Suprapubic skin (tissue), 4 donors: ENCODE data around the gene SCAMP1. TPM values are rescaled to one million over a fixed set of nuclear protein-coding genes. Genes with fewer than 3 reads are reported as not detected.

Experiments used
- DNase-seq, 2 donors: peaks; one replicate each; pipeline ENCODE4 v3.0.0-alpha.2; 2019; ENCODE audit warnings: low spot score in 2 of 2
- H3K27ac ChIP-seq: fragments of 200-600 bp; sonication (generic); one replicate; pipeline ENCODE4 v1.5.1; 2019
- H3K27me3 ChIP-seq: fragments of 200-600 bp; sonication (generic); one replicate; pipeline ENCODE4 v1.5.1; 2019
- H3K36me3 ChIP-seq: fragments of 200-600 bp; sonication (generic); one replicate; pipeline ENCODE4 v1.5.1; 2019
- H3K4me1 ChIP-seq: fragments of 200-600 bp; sonication (generic); one replicate; pipeline ENCODE4 v1.5.1; 2019
- H3K4me3 ChIP-seq: fragments of 200-600 bp; sonication (generic); one replicate; pipeline ENCODE4 v1.5.1; 2019; ENCODE audit warnings: mild to moderate bottlenecking
- H3K9me3 ChIP-seq: fragments of 200-600 bp; sonication (generic); one replicate; pipeline ENCODE4 v1.5.1; 2019
- EP300 ChIP-seq: sonication (generic); formaldehyde crosslinking; IDR thresholded peaks from one replicate; pipeline ENCODE4 v1.6.1; 2017; ENCODE audit warnings: antibody characterized with exemption
- POLR2A ChIP-seq, 2 donors: fragments of 450-650 bp; IDR thresholded peaks; one replicate each; pipeline ENCODE4 v1.6.1; 2017; ENCODE audit warnings: antibody characterized with exemption in 2 of 2, mild to moderate bottlenecking in 2 of 2, moderate library complexity in 2 of 2
- POLR2AphosphoS5 ChIP-seq, 3 donors: sonication (generic); formaldehyde crosslinking; IDR thresholded peaks; one replicate each; pipeline ENCODE4 v1.6.1; 2017; ENCODE audit warnings: antibody characterized with exemption in 3 of 3
- WGBS: methylation state at CpG from one replicate; pipeline ENCODE4 v1.1.5; 2018; 5-methylcytosine and 5-hydroxymethylcytosine counted together
- total RNA-seq, 4 donors: library from RNA; depleted of rRNA; stranded (reverse); fragments of >200 nt; gene quantifications; one replicate each; pipeline ENCODE4 v1.1.0, GENCODE V29; 2016
- TF ChIP-seq, protein P1 (sequence below), 2 donors: fragments of 200-600 bp in 1 of 2; fragments of 450-650 bp in 1 of 2; sonication (generic) in 1 of 2; IDR thresholded peaks; one replicate each; pipeline ENCODE4 v1.5.1; 2016 to 2019; ENCODE audit warnings: antibody characterized with exemption in 2 of 2, mild to moderate bottlenecking in 1 of 2, moderate library complexity in 1 of 2

SCAMP1 gene
- total RNA-seq, 4 donors from 2014 or later, result 21.2 to 34.6 (median 29.4) TPM

DNA sequence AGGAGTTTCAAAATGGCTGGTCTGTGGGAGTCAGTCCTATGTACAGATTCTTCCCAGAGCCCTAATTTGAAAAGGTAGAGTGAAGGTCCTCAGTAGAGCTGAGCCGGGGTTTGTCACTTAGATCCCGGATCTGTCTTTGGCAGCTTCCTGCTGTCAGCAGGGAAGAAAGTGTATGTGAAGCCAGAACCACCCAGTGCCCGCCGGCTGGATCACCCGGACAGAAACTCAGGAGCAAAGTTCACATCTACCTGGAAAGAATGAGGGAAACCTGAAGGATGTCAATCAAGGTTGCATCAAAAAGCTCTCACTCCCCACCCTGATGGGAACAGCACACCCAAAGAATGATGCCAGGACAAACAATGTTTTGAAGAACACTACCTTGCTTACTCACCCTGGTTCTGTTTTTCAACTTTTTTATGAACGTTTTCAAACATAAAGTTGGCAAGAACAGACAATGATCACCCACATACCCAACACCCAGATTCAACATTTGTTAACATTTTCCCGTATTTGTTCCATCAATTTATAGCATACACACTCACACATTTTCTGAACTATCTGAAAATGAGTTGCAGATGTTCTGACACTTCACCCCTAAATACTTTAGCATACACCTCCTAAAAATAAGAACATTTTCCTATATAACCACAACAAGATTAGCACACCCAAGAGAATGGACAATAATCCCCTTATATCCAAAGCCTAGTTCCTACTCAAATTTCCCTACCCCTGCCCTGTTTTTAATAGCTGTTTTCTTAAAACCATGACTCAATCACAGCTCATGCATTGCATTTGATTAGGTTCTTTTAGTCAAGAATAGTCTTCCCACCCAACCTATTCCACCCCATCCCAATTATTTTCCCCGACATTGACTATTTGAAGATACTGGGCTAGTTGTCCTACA, 154.3 kb downstream of the SCAMP1 start:
- Histone ChIP-seq H3K9me3 (no peaks in the 10 kb centered on the region), H3K36me3 (no peaks in the 10 kb centered on the region), H3K4me1 (peaks cover 16% of the 10 kb centered on the region), H3K27ac (no peak overlapping the region), H3K27me3 (no peaks in the 10 kb centered on the region), H3K4me3 (no peak overlapping the region)
- TF ChIP-seq, protein P1, sequence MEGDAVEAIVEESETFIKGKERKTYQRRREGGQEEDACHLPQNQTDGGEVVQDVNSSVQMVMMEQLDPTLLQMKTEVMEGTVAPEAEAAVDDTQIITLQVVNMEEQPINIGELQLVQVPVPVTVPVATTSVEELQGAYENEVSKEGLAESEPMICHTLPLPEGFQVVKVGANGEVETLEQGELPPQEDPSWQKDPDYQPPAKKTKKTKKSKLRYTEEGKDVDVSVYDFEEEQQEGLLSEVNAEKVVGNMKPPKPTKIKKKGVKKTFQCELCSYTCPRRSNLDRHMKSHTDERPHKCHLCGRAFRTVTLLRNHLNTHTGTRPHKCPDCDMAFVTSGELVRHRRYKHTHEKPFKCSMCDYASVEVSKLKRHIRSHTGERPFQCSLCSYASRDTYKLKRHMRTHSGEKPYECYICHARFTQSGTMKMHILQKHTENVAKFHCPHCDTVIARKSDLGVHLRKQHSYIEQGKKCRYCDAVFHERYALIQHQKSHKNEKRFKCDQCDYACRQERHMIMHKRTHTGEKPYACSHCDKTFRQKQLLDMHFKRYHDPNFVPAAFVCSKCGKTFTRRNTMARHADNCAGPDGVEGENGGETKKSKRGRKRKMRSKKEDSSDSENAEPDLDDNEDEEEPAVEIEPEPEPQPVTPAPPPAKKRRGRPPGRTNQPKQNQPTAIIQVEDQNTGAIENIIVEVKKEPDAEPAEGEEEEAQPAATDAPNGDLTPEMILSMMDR (IDR thresholded peaks at IDR 0.05), result no peak
- TF ChIP-seq POLR2AphosphoS5 (IDR thresholded peaks at IDR 0.05), result no peak
- TF ChIP-seq EP300, result no peak
- TF ChIP-seq POLR2A (IDR thresholded peaks at IDR 0.05), result no peak
- no peak for DNase-seq
- 73% methylated on average over 8 of the region's 8 CpGs for WGBS

DNA sequence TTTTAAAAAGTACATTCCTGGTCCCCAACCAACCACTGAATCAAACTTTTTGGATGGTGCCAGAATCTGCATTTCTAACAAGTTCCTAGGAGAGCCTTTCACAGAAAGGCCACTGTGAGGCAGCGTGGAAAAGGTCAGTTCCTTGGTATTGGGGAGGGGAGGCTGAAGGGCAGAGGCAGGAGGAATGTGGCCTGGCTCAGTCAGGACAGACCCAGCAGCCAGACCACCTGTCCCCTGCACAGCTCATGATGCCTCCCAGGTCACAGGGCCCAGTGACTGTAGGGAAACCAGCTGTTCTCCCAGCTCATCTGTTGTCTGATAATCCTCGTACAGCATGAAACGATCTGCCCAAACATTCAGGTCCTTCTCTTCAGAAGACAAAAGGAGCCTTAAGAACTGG, 155.3 kb downstream of the SCAMP1 start:
- no peaks in the 10 kb centered on the region for H3K36me3 ChIP-seq
- H3K27me3 ChIP-seq, result no peaks in the 10 kb centered on the region
- no peak for DNase-seq
- H3K4me3 ChIP-seq, result no peak overlapping the region
- TF ChIP-seq POLR2AphosphoS5 (IDR thresholded peaks at IDR 0.05), result no peak
- TF ChIP-seq, protein P1 (IDR thresholded peaks at IDR 0.05), result no peak
- TF ChIP-seq POLR2A (IDR thresholded peaks at IDR 0.05), result no peak
- no peak for TF ChIP-seq EP300
- H3K9me3 ChIP-seq, result no peaks in the 10 kb centered on the region
- H3K4me1 ChIP-seq, result peaks cover 9% of the 10 kb centered on the region
- no peak overlapping the region for H3K27ac ChIP-seq
- 92% methylated on average over 3 of the region's 3 CpGs for WGBS

DNA sequence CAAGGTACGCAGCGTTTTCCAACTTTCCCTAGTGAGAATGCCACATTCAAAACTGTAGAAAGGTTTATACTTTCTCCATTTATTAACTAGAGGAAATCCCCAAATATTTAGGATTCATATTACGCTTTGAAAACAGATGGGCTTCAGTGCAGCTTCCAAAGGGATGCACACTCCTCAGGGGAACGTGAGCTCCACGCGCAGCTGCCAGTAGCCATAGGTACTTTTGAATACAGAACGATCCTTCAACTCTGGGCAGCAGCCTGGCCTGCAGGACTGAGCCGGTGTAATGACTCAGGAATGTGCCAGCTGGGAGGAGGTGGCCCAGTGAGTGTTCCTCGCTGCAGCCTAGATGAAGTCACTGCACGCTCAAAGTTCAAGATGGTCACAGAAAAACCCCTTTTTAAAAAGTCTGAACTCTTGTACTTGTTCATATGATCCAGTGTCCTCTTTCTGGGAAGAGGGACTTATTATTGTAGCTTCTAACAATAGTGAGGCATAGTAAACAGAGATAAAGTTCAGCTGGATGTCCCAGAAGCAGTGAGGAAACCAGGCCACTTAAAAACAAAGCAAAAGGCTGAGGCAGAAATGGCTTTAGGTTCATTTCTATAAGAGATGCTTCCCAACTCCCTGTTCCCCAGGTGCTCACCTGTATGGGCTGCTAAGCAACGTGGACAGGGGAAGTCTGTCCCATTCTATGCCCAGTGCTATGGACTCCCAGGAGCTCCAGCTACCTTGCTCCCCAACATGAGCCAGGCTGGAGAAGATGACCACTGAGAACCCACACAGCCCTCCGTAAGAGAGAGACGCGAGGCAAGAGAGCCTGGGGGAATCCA, 158.2 kb downstream of the SCAMP1 start:
- Histone ChIP-seq H3K27ac (peak overlapping the region; percentile 55), H3K36me3 (no peaks in the 10 kb centered on the region), H3K27me3 (no peaks in the 10 kb centered on the region), H3K9me3 (no peaks in the 10 kb centered on the region), H3K4me3 (no peak overlapping the region), H3K4me1 (peaks cover 5% of the 10 kb centered on the region)
- DNase-seq, result no peak
- TF ChIP-seq POLR2AphosphoS5 (IDR thresholded peaks at IDR 0.05) (no peak), POLR2A (IDR thresholded peaks at IDR 0.05) (no peak), EP300 (no peak)
- TF ChIP-seq, protein P1 (IDR thresholded peaks at IDR 0.05), result no peak
- 62% methylated on average over 14 of the region's 14 CpGs for WGBS

DNA sequence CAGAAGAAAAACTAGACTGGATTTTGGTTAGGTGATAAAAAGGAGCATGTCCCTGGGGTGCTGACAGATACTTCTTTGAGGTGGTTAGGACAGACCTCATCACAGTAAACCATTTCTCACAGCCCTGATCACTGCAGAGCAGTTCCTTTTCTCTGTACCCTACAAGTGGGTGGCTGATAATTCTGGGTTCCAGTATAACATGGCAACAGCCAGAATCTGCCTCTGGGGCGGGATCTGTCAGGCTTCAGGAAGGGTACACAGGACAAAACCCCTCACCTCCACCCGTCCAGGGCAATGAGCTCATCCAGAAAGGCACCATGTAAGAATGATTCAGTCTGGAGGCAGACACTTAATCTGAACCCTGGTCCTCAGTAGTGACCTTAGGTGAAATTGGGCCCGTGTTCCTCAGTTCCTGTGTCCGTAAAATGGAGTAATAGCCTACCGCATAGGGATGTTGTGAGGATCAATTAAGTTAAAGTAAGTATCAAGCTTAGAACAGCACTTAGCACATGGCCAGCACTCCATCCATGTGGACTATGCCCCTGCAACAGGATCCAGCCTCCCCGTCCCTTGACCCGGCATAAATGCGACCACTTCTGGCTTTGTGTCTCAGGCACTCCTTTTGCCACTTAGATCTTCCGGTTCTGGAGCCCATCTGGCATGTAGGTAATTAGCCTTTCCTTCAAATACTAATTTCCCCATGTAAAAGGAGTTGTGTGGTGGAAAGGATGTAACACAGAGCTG, 159.0 kb downstream of the SCAMP1 start:
- TF ChIP-seq, protein P1 (IDR thresholded peaks at IDR 0.05), result no peak
- TF ChIP-seq EP300 (no peak), POLR2A (IDR thresholded peaks at IDR 0.05) (no peak), POLR2AphosphoS5 (IDR thresholded peaks at IDR 0.05) (no peak)
- Histone ChIP-seq H3K27ac (peak overlapping the region; percentile 55), H3K4me1 (peaks cover 11% of the 10 kb centered on the region), H3K36me3 (no peaks in the 10 kb centered on the region), H3K27me3 (no peaks in the 10 kb centered on the region), H3K9me3 (no peaks in the 10 kb centered on the region), H3K4me3 (no peak overlapping the region)
- DNase-seq, result no peak
- WGBS, result 84% methylated on average over 9 of the region's 9 CpGs
